B cell (primary cell): ENCODE data around the gene CFC1.
"Not testable (repeated sequence)": the region's sequence is repeated elsewhere in the genome, so short reads cannot be mapped to it uniquely, and the experiment has no call there.

Experiments
- CTCF ChIP-seq: fragments of 200-600 bp; IDR thresholded peaks from one replicate; pipeline ENCODE4 v1.8.0; 2022; ENCODE audit warnings: antibody characterized with exemption, mild to moderate bottlenecking
- EZH2 ChIP-seq: IDR thresholded peaks from 2 replicates; pipeline ENCODE4 v1.6.1; 2012; ENCODE audit warnings: borderline replicate concordance, low read depth, mild to moderate bottlenecking, moderate library complexity, low read length; ENCODE audit not compliant: insufficient read depth, poor library complexity, severe bottlenecking

- TF ChIP-seq CTCF, EZH2: not testable (repeated sequence)
Measured at GRCh38 chr2:130583582-130583981, 15.8 kb downstream of the CFC1 start.
